ENCODE data around the gene TMEM119. TPM values are rescaled to one million over a fixed set of nuclear protein-coding genes. Genes with fewer than 3 reads are reported as not detected.

The TMEM119 gene
- total and polyA plus RNA-seq, 2 of the 8 experiments (the other 6 are each of a cell fraction or from before 2014, with no cell fraction given), result 0.35 to 0.61 TPM

DNA sequence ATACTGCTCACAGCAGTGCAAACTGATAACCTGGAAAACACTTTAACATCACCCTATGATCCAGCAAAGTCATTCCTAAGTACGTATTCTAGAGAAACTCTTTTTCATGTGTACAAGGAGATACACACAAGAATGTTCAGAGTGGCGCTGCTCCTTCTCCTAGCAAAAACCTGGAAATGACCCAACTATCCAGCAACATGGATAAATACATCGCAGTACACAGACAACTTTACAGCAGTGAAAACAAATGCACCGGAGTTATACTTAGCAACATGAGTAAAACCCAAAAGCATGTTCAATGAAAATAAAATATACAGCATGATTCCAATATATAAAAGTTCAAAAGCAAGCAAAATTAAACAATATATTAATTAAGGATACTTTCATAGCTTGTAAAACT is 55.6 kb downstream of the TMEM119 start:
- no peak for FAIRE-seq
- POLR2A ChIA-PET (ENCODE audit: partially characterized antibody), result interaction anchor here (1.3 kb wide), 1 partner anchor 9 kb away, joined by 4 read pairs; no protein-coding TSS in a partner anchor
- no peaks in the 10 kb centered on the region for H3K4me1 ChIP-seq (replicated peaks in 1 of 4; ENCODE audit: control insufficient read depth in 3 of 4, insufficient read depth in 4 of 4, low read length in 3 of 4)
- no peak overlapping the region for H3K4me3 ChIP-seq (ENCODE audit: extremely low read depth in 1 of 4, insufficient read depth in 2 of 4, low read depth in 3 of 4, low read length in 4 of 4)
- H2BK20ac ChIP-seq (ENCODE audit: low read length), result no peak overlapping the region
- no peak overlapping the region for H3K18ac ChIP-seq (ENCODE audit: extremely low read depth, low read length)
- no peak overlapping the region for H4K91ac ChIP-seq (replicated peaks; ENCODE audit: insufficient read length, low read length)
- H3K36me3 ChIP-seq (ENCODE audit: control insufficient read depth in 2 of 4, insufficient read depth in 4 of 4, low read length in 3 of 4), result peaks cover 36 to 69% (median 52%) of the 10 kb centered on the region in 4 experiments
- no peak overlapping the region for H2BK15ac ChIP-seq (ENCODE audit: low read length)
- no peak overlapping the region for H3K14ac ChIP-seq (ENCODE audit: insufficient read length)
- H3K23ac ChIP-seq (ENCODE audit: insufficient read length), result no peak overlapping the region
- no peak overlapping the region for H4K5ac ChIP-seq (ENCODE audit: insufficient read length, low read depth, low read length)
- no peak overlapping the region for H2BK5ac ChIP-seq (ENCODE audit: low read depth, low read length)
- no peaks in the 10 kb centered on the region for H3K9me3 ChIP-seq (ENCODE audit: insufficient read depth in 2 of 2, low read depth in 1 of 2, low read length in 1 of 2)
- H3K9ac ChIP-seq (replicated peaks in 1 of 4; ENCODE audit: extremely low read depth in 1 of 4, low read depth in 3 of 4, low read length in 3 of 4), result no peak overlapping the region
- CTCF ChIA-PET (ENCODE audit: partially characterized antibody), result no interaction called here
- H3K27me3 ChIP-seq (replicated peaks in 1 of 4; ENCODE audit: control insufficient read depth in 3 of 4, extremely low read depth in 1 of 4, insufficient read depth in 3 of 4, low read length in 3 of 4), result peaks cover 0 to 2% (median 0%) of the 10 kb centered on the region in 4 experiments; a peak in 1 of 7 replicates
- H3K27ac ChIP-seq (ENCODE audit: low read depth, low read length), result no peak overlapping the region
- H3K4ac ChIP-seq (replicated peaks; ENCODE audit: insufficient read length, low read depth, low read length), result no peak overlapping the region
- H4K8ac ChIP-seq (ENCODE audit: extremely low read depth, insufficient read depth, low read length), result no peak overlapping the region
- no peak overlapping the region for H3K56ac ChIP-seq (replicated peaks; ENCODE audit: insufficient read length, low read depth, low read length)
- DNase-seq (ENCODE audit: low read depth in 1 of 2, low spot score in 2 of 2), result no peak
- H3K79me1 ChIP-seq (ENCODE audit: low read depth, low read length), result no peaks in the 10 kb centered on the region; the same call in none of the 2 replicates
- no peak overlapping the region for H3K4me2 ChIP-seq (ENCODE audit: insufficient read depth in 1 of 2, low read depth in 2 of 2, low read length in 2 of 2)
- no peak overlapping the region for H2BK12ac ChIP-seq (ENCODE audit: low read depth, low read length)
- no peak overlapping the region for H2AFZ ChIP-seq (ENCODE audit: low read length)
- no peaks in the 10 kb centered on the region for H3K23me2 ChIP-seq (ENCODE audit: low read depth, low read length)
- H4K20me1 ChIP-seq (replicated peaks in 1 of 2; ENCODE audit: control insufficient read depth in 1 of 2, insufficient read depth in 2 of 2, low read length in 2 of 2), result peaks cover 2 to 5% of the 10 kb centered on the region in 2 experiments
- peaks cover 0 to 74% of the 10 kb centered on the region in 2 experiments; a peak in 2 of 4 replicates for H3K79me2 ChIP-seq (ENCODE audit: control insufficient read depth in 1 of 2, insufficient read depth in 2 of 2, low read length in 2 of 2)
- no peak overlapping the region for H2BK120ac ChIP-seq (replicated peaks; ENCODE audit: low read depth, low read length)
- WGBS, 2 experiments (ENCODE audit: extremely low coverage in 1 of 2, insufficient coverage in 1 of 2, insufficient read length in 1 of 2, insufficient replicate concordance in 2 of 2, low coverage in 1 of 2, low lambda C conversion rate in 2 of 2, missing lambda C conversion rate in 1 of 2), result 95% methylated on average over 4 of the region's 4 CpGs; no CpG with 5 or more reads in 1 of the 2 experiments
- no peak overlapping the region for H2AK5ac ChIP-seq (ENCODE audit: low read depth, low read length)
- TF ChIP-seq FOSL1 (IDR thresholded peaks at IDR 0.05; ENCODE audit: insufficient read depth, low read depth, low read length) (no peak), EZH2 (IDR thresholded peaks at IDR 0.05; ENCODE audit: low read depth, low read length, severe bottlenecking) (no peak), RAD21 (IDR thresholded peaks at IDR 0.05 in 1 of 2, conservative IDR thresholded peaks at IDR 0.05 in 1 of 2; ENCODE audit: low read depth in 2 of 2, low read length in 2 of 2) (no peak), YY1 (IDR thresholded peaks at IDR 0.05; ENCODE audit: low read depth, low read length) (no peak), TCF12 (IDR thresholded peaks at IDR 0.05; ENCODE audit: low read depth, low read length) (no peak), HDAC2 (IDR thresholded peaks at IDR 0.05; ENCODE audit: borderline replicate concordance in 1 of 2, low read depth in 2 of 2, low read length in 2 of 2) (no peak), SIX5 (IDR thresholded peaks at IDR 0.05; ENCODE audit: low read depth, low read length) (no peak), POLR2A (IDR thresholded peaks at IDR 0.05; ENCODE audit: control extremely low read depth in 1 of 2, low read depth in 2 of 2, low read length in 2 of 2) (no peak), RXRA (IDR thresholded peaks at IDR 0.05; ENCODE audit: insufficient read depth, low read depth, low read length) (no peak), RNF2 (IDR thresholded peaks at IDR 0.05; ENCODE audit: borderline replicate concordance, low read depth, low read length, missing control alignments, poor library complexity, severe bottlenecking) (no peak)
